Measurements from ENCODE around the gene MATCAP1.
A peak's percentile ranks its signal among the peaks of the same experiment; 100 is the strongest.

DNA sequence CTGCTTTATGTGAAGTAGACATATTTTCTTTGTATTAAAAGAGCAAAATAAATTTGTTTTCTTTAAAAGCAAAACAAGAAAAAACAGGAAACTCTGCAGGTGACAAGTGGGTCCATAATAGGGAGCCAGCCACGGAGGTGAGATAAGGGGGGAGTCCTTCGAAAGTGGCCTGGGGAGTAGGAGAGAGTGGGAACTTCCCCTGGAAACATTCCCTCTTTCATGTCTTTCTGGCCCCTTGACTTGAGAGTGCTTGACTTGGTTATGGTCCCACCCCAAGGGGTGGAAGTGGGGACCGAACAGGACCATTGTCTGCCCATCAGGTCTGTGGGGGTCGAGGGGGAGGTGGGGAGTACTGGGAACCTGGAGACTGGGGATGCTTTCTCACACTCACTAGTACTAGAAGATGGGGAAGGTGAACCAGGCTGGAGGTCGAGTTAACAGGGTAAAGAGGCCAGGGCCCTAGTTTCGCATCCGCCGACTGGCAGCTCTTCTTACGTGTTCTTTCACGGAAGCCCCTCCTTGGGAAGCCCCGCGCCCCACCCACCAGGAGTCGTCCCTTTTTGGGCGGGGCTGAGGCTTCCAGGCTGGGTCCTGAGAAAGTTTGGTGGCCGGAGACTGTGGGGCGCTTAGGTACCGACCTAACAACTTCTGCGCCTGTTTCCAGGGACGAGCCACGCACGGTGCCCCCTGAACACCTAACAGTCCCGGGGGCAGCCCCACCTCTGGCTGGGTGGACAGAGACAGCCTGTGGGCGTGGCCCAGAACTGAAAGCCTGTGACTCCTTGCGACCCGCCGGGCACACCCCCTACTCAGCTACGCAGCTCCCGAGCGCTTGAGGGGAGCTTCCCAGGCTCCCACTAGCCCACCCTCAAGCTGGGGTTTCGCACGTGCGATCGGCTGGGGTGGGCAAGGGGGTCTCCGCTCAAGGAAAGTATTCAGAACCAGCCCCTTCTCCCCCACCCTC, 24.8 kb downstream of the MATCAP1 start:
- TF ChIP-seq TAF1 (IDR thresholded peaks at IDR 0.05; ENCODE audit: low read depth) = no peak
- TF ChIP-seq, protein P1, sequence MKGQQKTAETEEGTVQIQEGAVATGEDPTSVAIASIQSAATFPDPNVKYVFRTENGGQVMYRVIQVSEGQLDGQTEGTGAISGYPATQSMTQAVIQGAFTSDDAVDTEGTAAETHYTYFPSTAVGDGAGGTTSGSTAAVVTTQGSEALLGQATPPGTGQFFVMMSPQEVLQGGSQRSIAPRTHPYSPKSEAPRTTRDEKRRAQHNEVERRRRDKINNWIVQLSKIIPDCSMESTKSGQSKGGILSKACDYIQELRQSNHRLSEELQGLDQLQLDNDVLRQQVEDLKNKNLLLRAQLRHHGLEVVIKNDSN (IDR thresholded peaks at IDR 0.05) = no peak
- TF ChIP-seq ZBTB7A (IDR thresholded peaks at IDR 0.05; ENCODE audit: low read depth) = 0 out of 2 replicates have a peak, but pooled peaks have one; percentile 38
- no peak for TF ChIP-seq CREB1 (IDR thresholded peaks at IDR 0.05; ENCODE audit: low read depth)
- no peak for TF ChIP-seq YY1 (IDR thresholded peaks at IDR 0.05; ENCODE audit: low read depth)
- no peak for TF ChIP-seq EP300 (IDR thresholded peaks at IDR 0.05; ENCODE audit: borderline replicate concordance)

Data from Ishikawa (cell line).